ENCODE measurements around the gene GEN1.

Gene GEN1

DNA sequence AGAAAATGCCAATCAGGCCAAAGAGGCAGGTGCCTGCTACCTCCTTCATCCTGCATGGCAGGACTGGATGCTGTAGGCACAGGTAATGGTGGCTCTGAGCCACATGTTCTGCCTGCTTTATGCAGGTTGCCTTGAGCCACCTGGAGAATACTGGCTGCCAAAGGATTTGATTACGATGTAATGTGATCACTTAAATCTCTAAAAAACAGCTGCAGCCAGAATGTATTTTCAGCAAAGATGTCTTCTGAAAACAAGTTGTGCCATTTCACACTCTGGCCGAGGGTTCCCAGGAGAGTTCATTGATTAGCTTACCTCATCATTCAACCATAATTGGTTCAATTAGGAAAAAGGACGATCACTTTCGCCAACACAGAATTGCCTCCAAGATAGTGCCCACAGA, 44.4 kb downstream of the GEN1 start:
- TF ChIP-seq, protein P1, sequence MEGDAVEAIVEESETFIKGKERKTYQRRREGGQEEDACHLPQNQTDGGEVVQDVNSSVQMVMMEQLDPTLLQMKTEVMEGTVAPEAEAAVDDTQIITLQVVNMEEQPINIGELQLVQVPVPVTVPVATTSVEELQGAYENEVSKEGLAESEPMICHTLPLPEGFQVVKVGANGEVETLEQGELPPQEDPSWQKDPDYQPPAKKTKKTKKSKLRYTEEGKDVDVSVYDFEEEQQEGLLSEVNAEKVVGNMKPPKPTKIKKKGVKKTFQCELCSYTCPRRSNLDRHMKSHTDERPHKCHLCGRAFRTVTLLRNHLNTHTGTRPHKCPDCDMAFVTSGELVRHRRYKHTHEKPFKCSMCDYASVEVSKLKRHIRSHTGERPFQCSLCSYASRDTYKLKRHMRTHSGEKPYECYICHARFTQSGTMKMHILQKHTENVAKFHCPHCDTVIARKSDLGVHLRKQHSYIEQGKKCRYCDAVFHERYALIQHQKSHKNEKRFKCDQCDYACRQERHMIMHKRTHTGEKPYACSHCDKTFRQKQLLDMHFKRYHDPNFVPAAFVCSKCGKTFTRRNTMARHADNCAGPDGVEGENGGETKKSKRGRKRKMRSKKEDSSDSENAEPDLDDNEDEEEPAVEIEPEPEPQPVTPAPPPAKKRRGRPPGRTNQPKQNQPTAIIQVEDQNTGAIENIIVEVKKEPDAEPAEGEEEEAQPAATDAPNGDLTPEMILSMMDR (IDR thresholded peaks at IDR 0.05; ENCODE audit: low read depth, low read length) = no peak
- DNase-seq (ENCODE audit: low read depth, low spot score) = no peak
- in situ Hi-C loops (cut with HindIII; ENCODE audit: low sequenced_read_pairs) = no loop called here
- H3K4me3 ChIP-seq (ENCODE audit: low read depth, low read length) = no peak overlapping the region

- TF ChIP-seq, protein P1 (IDR thresholded peaks at IDR 0.05; ENCODE audit: low read depth, low read length) = no peak
- no peak for DNase-seq (ENCODE audit: low read depth, low spot score)
- H3K4me3 ChIP-seq (ENCODE audit: low read depth, low read length) = no peak overlapping the region
- in situ Hi-C loops (cut with HindIII; ENCODE audit: low sequenced_read_pairs) = no loop called here
These were observed 45.6 kb downstream of the GEN1 start for GRCh38 chr2:17799301-17800120.

- DNase-seq (ENCODE audit: low read depth, low spot score) = peak; percentile 44
- H3K4me3 ChIP-seq (ENCODE audit: low read depth, low read length) = no peak overlapping the region
- TF ChIP-seq, protein P1 (IDR thresholded peaks at IDR 0.05; ENCODE audit: low read depth, low read length) = no peak
- in situ Hi-C loops (cut with HindIII; ENCODE audit: low sequenced_read_pairs) = no loop called here
These were observed 46.3 kb downstream of the GEN1 start for GRCh38 chr2:17800219-17800618.

DNA sequence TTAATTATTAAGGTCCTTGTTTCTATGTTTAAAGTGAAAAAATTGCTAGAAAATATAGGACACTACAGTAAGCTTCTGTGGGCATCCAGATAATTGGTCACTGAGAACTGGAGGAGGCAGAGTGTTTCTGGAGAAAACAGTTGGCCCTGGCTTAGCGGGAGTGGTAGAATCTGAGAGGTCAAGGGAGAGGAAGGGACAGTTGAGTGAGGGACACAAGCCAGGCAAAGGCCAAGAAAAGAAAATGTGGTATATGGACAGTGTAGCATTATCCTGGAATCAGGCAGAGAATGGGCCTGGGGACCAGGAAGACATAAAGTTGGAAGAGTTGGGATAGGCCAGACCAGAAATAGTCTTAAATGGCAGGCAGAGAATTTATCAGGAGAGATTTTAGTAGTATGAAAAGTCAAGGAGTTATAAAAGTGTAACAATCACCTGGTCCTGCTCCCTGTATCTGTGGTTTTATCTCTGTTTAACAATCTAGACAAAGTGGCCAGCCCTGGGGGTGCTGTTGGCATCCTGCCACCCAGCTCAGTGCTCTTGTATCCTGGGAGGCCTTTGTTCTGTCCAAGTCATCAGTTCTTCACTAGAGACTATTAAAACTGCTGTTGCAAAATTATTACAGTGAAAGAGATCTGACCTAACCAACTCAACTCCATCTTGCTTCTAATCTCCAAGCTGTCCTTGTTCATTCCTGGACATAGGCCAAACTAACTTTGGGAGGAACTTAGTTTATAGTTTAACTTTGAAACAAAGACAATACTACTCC, 46.9 kb downstream of the GEN1 start:
- in situ Hi-C loops (cut with HindIII; ENCODE audit: low sequenced_read_pairs) = no loop called here
- H3K4me3 ChIP-seq (ENCODE audit: low read depth, low read length) = no peak overlapping the region
- no peak for DNase-seq (ENCODE audit: low read depth, low spot score)
- TF ChIP-seq, protein P1 (IDR thresholded peaks at IDR 0.05; ENCODE audit: low read depth, low read length) = no peak

- H3K4me3 ChIP-seq (ENCODE audit: low read depth, low read length) = no peak overlapping the region
- in situ Hi-C loops (cut with HindIII; ENCODE audit: low sequenced_read_pairs) = no loop called here
- no peak for DNase-seq (ENCODE audit: low read depth, low spot score)
- TF ChIP-seq, protein P1 (IDR thresholded peaks at IDR 0.05; ENCODE audit: low read depth, low read length) = no peak
These were observed 49.6 kb downstream of the GEN1 start for GRCh38 chr2:17803497-17803896.

GRCh38 chr2:17804358-17804757, 50.4 kb downstream of the GEN1 start:
- in situ Hi-C loops (cut with HindIII; ENCODE audit: low sequenced_read_pairs) = no loop called here
- no peak for DNase-seq (ENCODE audit: low read depth, low spot score)
- TF ChIP-seq, protein P1 (IDR thresholded peaks at IDR 0.05; ENCODE audit: low read depth, low read length) = no peak
- no peak overlapping the region for H3K4me3 ChIP-seq (ENCODE audit: low read depth, low read length)

Data from astrocyte of the spinal cord (primary cell).